Esophagus muscularis mucosa (tissue), 4 donors: ENCODE measurements around the gene PIMREG. TPM values are rescaled to one million over a fixed set of nuclear protein-coding genes. Genes with fewer than 3 reads are reported as not detected.

ENCODE experiments used
- DNase-seq: peaks from one replicate; pipeline ENCODE4 v3.0.0-alpha.2; 2017; ENCODE audit errors: extremely low spot score
- H3K27ac ChIP-seq, 4 donors: fragments of 200-600 bp; sonication (generic); replicated peaks in 1 of 4; 1 replicate in 3 of 4; 2 replicates in 1 of 4; pipeline ENCODE4 v1.5.1; 2016 to 2019; ENCODE audit warnings: mild to moderate bottlenecking in 1 of 4
- H3K27me3 ChIP-seq, 4 donors: fragments of 200-600 bp; sonication (generic); one replicate each; pipeline versions ENCODE4 v1.5.1 to v1.6.0; 2016 to 2019
- H3K36me3 ChIP-seq, 4 donors: fragments of 200-600 bp; sonication (generic); one replicate each; pipeline ENCODE4 v1.5.1; 2016 to 2019
- H3K4me1 ChIP-seq, 4 donors: fragments of 200-600 bp; sonication (generic); one replicate each; pipeline ENCODE4 v1.5.1; 2016 to 2019
- H3K4me3 ChIP-seq, 4 donors: fragments of 200-600 bp; sonication (generic); 1 replicate in 2 of 4; 2 replicates in 2 of 4; pipeline ENCODE4 v1.5.1; 2016 to 2019; ENCODE audit warnings: mild to moderate bottlenecking in 4 of 4, moderate library complexity in 1 of 4
- H3K9me3 ChIP-seq, 4 donors: fragments of 200-600 bp; sonication (generic); 1 replicate in 3 of 4; 2 replicates in 1 of 4; pipeline ENCODE4 v1.5.1; 2016 to 2019
- CTCF ChIP-seq, 3 experiments: fragments of 200-600 bp in 2 of 3; fragments of 450-650 bp in 1 of 3; sonication (generic) in 2 of 3; IDR thresholded peaks; one replicate each; pipeline ENCODE4 v1.5.1; 2017 to 2019; ENCODE audit warnings: antibody characterized with exemption in 3 of 3, mild to moderate bottlenecking in 2 of 3, moderate library complexity in 1 of 3
- EP300 ChIP-seq: sonication (generic); formaldehyde crosslinking; IDR thresholded peaks from one replicate; pipeline ENCODE4 v1.6.1; 2017; ENCODE audit warnings: antibody characterized with exemption
- POLR2A ChIP-seq: fragments of 450-650 bp; IDR thresholded peaks from one replicate; pipeline ENCODE4 v1.6.1; 2017; ENCODE audit warnings: antibody characterized with exemption, moderate library complexity, mild to moderate bottlenecking, low read depth
- POLR2AphosphoS5 ChIP-seq, 2 donors: sonication (generic); formaldehyde crosslinking; IDR thresholded peaks; one replicate each; pipeline ENCODE4 v1.6.1; 2017; ENCODE audit warnings: antibody characterized with exemption in 2 of 2
- WGBS: methylation state at CpG from one replicate; pipeline ENCODE4 v1.1.5; 2018; 5-methylcytosine and 5-hydroxymethylcytosine counted together
- intact Hi-C: fragments of 100-400 bp; cut with DNase I; formaldehyde crosslinking; loops from one replicate; pipeline ENCODE4 v1.15.1; 2023
- total RNA-seq, 4 donors: library from RNA; depleted of rRNA; stranded (reverse); fragments of >200 nt; gene quantifications; one replicate each; pipeline versions ENCODE4 v1.1.0 to v1.2.1, GENCODE V29; 2016

PIMREG gene
- total RNA-seq: under 1 TPM in 1 of 4 donors, not detected in 3; 0.80 TPM

DNA sequence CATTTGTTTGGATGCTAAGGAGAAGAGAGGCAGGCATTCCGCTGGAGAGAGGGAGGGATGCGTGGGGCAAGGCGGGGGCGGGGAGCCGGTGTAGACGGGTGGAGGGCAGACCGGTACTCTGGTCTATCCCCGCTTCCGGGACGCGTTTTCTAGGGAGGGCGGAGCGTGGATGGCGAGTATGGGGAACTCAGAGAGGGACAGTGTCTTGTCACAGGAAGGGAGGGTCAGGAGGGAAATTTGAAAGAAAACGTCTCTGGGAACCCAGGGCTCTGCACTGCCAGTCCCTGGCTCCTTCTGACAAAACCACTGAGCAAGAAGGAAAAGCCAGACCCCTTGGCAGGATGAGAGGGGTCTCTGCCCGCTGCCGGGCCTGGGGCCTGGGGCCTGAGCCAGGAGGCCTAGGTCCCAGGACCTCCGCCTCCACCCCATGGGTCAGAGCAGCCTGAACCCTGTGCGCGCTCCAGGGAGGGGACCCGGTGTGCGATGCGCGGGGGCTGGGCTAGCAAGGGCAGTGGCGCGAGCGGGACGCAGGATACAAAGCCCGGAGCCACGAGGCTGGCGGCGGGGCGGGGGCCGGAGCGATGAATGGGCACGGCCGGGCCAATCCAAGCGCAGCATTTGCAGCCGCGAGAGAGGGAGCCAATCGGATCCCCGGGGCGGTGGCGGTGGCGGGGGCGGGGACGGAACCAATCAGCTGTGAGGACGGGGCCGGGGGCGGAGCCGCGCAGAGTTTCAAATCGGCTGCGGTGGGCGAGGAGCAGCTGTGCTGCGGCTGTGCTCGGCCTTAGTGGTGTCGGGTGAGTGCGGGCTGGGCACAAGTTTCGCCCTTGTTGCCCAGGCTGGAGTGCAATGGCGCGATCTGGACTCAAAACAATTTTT lies at the start of gene PIMREG:
TSS of gene PIMREG (plus strand) at position 764 of the 879 bp plus-strand sequence. CDS start 656 bp downstream, outside the sequence.
- H3K27ac ChIP-seq: peak within 1 kb of the TSS; percentile 38 to 77 (median 61)
- peaks cover 0 to 17% (median 0%) of the 10 kb centered on the region in 4 donors for H3K27me3 ChIP-seq
- under 1% methylated on average over 42 of the region's 62 CpGs for WGBS

DNA sequence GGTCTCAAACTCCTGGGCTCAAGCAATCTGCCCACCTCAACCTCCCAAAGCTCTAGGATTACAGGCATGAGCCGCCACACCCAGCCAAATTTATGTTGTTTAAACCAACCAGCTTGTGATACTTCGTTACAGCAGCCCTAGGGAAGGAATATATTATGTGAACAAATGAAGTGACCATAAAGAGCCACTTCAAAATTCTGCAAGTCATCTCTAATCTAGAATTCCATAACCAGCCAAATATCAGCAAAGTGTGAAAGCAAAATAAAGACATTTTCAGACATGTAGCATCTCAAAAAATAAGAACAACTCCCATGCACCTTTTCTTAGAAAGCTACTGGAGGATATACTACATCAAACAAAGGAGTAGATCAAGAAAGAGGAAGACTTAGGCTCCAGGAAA lies 45.3 kb upstream of the PIMREG start:
- TF ChIP-seq CTCF (IDR thresholded peaks at IDR 0.05) (no peak), EP300 (no peak), POLR2AphosphoS5 (IDR thresholded peaks at IDR 0.05) (no peak), POLR2A (no peak)
- Histone ChIP-seq H3K27me3 (peaks cover 0 to 58% (median 0%) of the 10 kb centered on the region in 4 donors), H3K4me1 (no peaks in the 10 kb centered on the region), H3K27ac (no peak overlapping the region), H3K36me3 (no peaks in the 10 kb centered on the region), H3K4me3 (no peak overlapping the region), H3K9me3 (peaks cover 0 to 18% (median 3%) of the 10 kb centered on the region in 4 donors)
- 68% methylated on average over 2 of the region's 2 CpGs for WGBS
- intact Hi-C loops: no loop called here
- no peak for DNase-seq

More for the DNA sequence above, at the start of gene PIMREG:
- peak; percentile 28 to 37 for TF ChIP-seq POLR2AphosphoS5 (IDR thresholded peaks at IDR 0.05)
- no peak for TF ChIP-seq EP300
- intact Hi-C loops: no loop called here
- Histone ChIP-seq H3K9me3 (no peaks in the 10 kb centered on the region), H3K36me3 (peaks cover 0 to 3% (median 0%) of the 10 kb centered on the region in 4 donors), H3K4me1 (peaks cover 7 to 18% (median 18%) of the 10 kb centered on the region in 4 donors), H3K4me3 (peak within 1 kb of the TSS; percentile 59 to 65 (median 62))
- DNase-seq: peak; percentile 99

DNA sequence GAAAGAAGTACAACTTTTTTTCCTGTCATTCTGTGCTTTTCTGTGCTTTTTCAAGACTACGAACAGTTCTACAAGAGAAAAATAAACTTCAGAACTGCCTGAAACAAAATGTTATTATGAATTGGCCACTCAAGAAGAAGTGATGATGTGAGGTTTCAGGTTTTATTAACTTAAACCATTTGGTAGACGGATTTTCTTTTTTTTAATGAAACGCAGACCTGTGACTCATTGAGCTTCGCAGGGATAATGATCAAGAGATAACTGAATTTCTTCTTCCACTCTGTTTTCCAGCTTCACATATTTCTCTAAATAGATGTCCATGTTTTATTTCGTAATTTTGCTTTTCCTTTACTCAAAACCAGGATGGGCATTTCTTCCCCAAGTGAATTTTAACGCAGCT lies 42.0 kb upstream of the PIMREG start:
- TF ChIP-seq CTCF (IDR thresholded peaks at IDR 0.05) (no peak), POLR2A (no peak), POLR2AphosphoS5 (IDR thresholded peaks at IDR 0.05) (no peak), EP300 (no peak)
- Histone ChIP-seq H3K27ac (no peak overlapping the region), H3K27me3 (peaks cover 0 to 59% (median 0%) of the 10 kb centered on the region in 4 donors), H3K4me1 (no peaks in the 10 kb centered on the region), H3K9me3 (peaks cover 0 to 18% (median 3%) of the 10 kb centered on the region in 4 donors), H3K36me3 (no peaks in the 10 kb centered on the region), H3K4me3 (no peak overlapping the region)
- intact Hi-C loops: no loop called here
- 58% methylated on average over 6 of the region's 6 CpGs for WGBS
- DNase-seq: no peak

- WGBS: 50% methylated on average over 6 of the region's 6 CpGs
- no peaks in the 10 kb centered on the region for H3K36me3 ChIP-seq
- H3K27ac ChIP-seq: no peak overlapping the region
- H3K4me3 ChIP-seq: no peak overlapping the region
- TF ChIP-seq CTCF (IDR thresholded peaks at IDR 0.05): no peak
- TF ChIP-seq EP300: no peak
- no peak for TF ChIP-seq POLR2A
- no peak for TF ChIP-seq POLR2AphosphoS5 (IDR thresholded peaks at IDR 0.05)
- no peaks in the 10 kb centered on the region for H3K4me1 ChIP-seq
- peaks cover 0 to 77% (median 0%) of the 10 kb centered on the region in 4 donors for H3K27me3 ChIP-seq
- peaks cover 0 to 4% (median 0%) of the 10 kb centered on the region in 4 donors for H3K9me3 ChIP-seq
- DNase-seq: no peak
- intact Hi-C loops: no loop called here
Measured at GRCh38 chr17:6408276-6408675, 36.0 kb upstream of the PIMREG start.

DNA sequence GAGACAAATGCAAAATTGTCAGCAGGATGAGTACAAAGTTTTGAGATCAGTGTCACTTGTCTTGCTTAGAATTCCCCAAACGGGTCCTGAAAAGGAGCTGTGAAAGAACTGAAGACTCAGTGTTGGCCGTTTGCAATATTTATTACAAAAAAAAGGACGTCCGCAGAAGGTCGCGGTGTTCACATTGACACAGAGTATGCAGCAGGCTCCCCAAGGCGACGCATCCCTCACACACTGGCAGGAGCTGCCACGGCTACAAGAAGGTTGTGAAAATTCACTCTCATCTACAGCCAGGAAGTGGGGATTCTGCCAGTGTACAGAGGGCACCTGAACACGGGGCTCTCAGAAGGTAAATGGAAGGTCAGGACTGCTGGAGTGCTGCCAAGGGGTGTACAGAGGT lies 35.5 kb upstream of the PIMREG start:
- Histone ChIP-seq H3K9me3 (peaks cover 0 to 4% (median 0%) of the 10 kb centered on the region in 4 donors), H3K27ac (no peak overlapping the region), H3K4me1 (no peaks in the 10 kb centered on the region), H3K4me3 (no peak overlapping the region), H3K36me3 (no peaks in the 10 kb centered on the region), H3K27me3 (peaks cover 0 to 72% (median 0%) of the 10 kb centered on the region in 4 donors)
- DNase-seq: no peak
- intact Hi-C loops: no loop called here
- 62% methylated on average over 10 of the region's 10 CpGs for WGBS
- TF ChIP-seq POLR2A (no peak), EP300 (no peak)
